HepG2 (cell line): ENCODE measurements around the gene FAM228B. TPM values are rescaled to one million over a fixed set of nuclear protein-coding genes. Genes with fewer than 3 reads are reported as not detected.

Experiments used
- ATAC-seq: fragments of 200-7000 bp; cut with Tn5 transposase; 3 replicates; pipeline ENCODE4 v1.9.1; 2020; ENCODE audit warnings: mild to moderate bottlenecking, moderate library complexity
- BruUV-seq: library from RNA; stranded (reverse); fragments of 400-500 nt; replicated peaks from 2 replicates; lab custom pipeline; 2021; lab: Mats Ljungman, UMichigan
- CTCF ChIA-PET: fragments of 300-600 bp; formaldehyde crosslinking; extraction: SDS; loops from one replicate; lab custom pipeline; 2021; ENCODE audit warnings: low total read pairs, inconsistent platforms, low intra/inter-chr PET ratio; lab: Yijun Ruan, JAX
- POLR2A ChIA-PET: fragments of 350-600 bp; sonication (Branson Sonifier 250); formaldehyde crosslinking; loops from one replicate; lab custom pipeline; 2020; ENCODE audit warnings: antibody characterized with exemption, inconsistent platforms; lab: Yijun Ruan, JAX
- DNase-seq: peaks from one replicate; pipeline ENCODE4 v3.0.0-alpha.2; 2015; ENCODE audit warnings: low spot score
- FAIRE-seq: peaks from 3 replicates; lab custom pipeline; 2011; peaks lifted over from hg19 to GRCh38; lab: Jason Lieb, UNC
- H2AFZ ChIP-seq: one replicate; pipeline ENCODE4 v1.6.1; 2011; ENCODE audit warnings: low read length, inconsistent platforms
- H3K27ac ChIP-seq: fragments of 300-600 bp; 3 replicates; pipeline ENCODE4 v1.8.0; 2011; ENCODE audit warnings: mixed run types, mild to moderate bottlenecking, mixed read lengths, low read length, inconsistent platforms; ENCODE audit not compliant: insufficient read depth; ENCODE audit errors: extremely low read length
- H3K27me3 ChIP-seq, 2 experiments: fragments of 200-600 bp in 1 of 2; 2 replicates in 1 of 2; 3 replicates in 1 of 2; pipeline versions ENCODE4 v1.6.0 to v1.8.0; 2011; ENCODE audit warnings: low read length in 2 of 2, mild to moderate bottlenecking in 2 of 2, moderate library complexity in 2 of 2, inconsistent platforms in 1 of 2; ENCODE audit not compliant: insufficient read depth in 2 of 2, control insufficient read depth in 1 of 2
- H3K36me3 ChIP-seq, 2 experiments: fragments of 200-600 bp in 1 of 2; replicated peaks in 1 of 2; 2 replicates in 1 of 2; 3 replicates in 1 of 2; pipeline versions ENCODE4 v1.5.1 to v1.8.0; 2011; ENCODE audit warnings: low read length in 2 of 2, inconsistent platforms in 1 of 2; ENCODE audit not compliant: insufficient read depth in 2 of 2, control insufficient read depth in 1 of 2
- H3K4me1 ChIP-seq: 2 replicates; pipeline ENCODE4 v1.5.1; 2012; ENCODE audit warnings: low read length, inconsistent platforms; ENCODE audit not compliant: insufficient read depth
- H3K4me2 ChIP-seq: 2 replicates; pipeline ENCODE4 v1.6.0; 2011; ENCODE audit warnings: low read depth, low read length, inconsistent platforms
- H3K4me3 ChIP-seq, 3 experiments: fragments of 200-600 bp in 1 of 3; sonication (generic), shearing (Covaris generic) in 1 of 3; replicated peaks in 1 of 3; 2 replicates each; pipeline ENCODE4 v1.5.1; 2011 to 2016; ENCODE audit warnings: low read length in 3 of 3, inconsistent platforms in 2 of 3, low read depth in 2 of 3, mild to moderate bottlenecking in 2 of 3, control low read depth in 1 of 3, mixed read lengths in 1 of 3; ENCODE audit not compliant: insufficient read depth in 1 of 3
- H3K79me2 ChIP-seq: one replicate; pipeline ENCODE4 v1.6.1; 2011; ENCODE audit warnings: low read length, inconsistent platforms; ENCODE audit not compliant: insufficient read depth
- H3K9ac ChIP-seq: 2 replicates; pipeline ENCODE4 v1.6.0; 2011; ENCODE audit warnings: mild to moderate bottlenecking, low read depth, low read length, inconsistent platforms; ENCODE audit not compliant: insufficient read depth
- H3K9me3 ChIP-seq: 2 replicates; pipeline ENCODE4 v1.5.1; 2012; ENCODE audit warnings: mild to moderate bottlenecking, low read length
- H4K20me1 ChIP-seq: 2 replicates; pipeline ENCODE4 v1.6.0; 2011; ENCODE audit warnings: inconsistent platforms, mild to moderate bottlenecking, low read length, moderate library complexity; ENCODE audit not compliant: insufficient read depth
- ATF7 ChIP-seq, 2 experiments: fragments of 450-650 bp in 1 of 2; sonication (generic) in 1 of 2; formaldehyde crosslinking in 1 of 2; IDR thresholded peaks; 2 replicates each; pipeline versions ENCODE4 v1.4.0 to v1.6.1; 2016 to 2020; ENCODE audit warnings: antibody characterized with exemption in 1 of 2, mild to moderate bottlenecking in 1 of 2, missing genetic modification reagents in 1 of 2
- ZNF232 ChIP-seq: sonication (generic); formaldehyde crosslinking; IDR thresholded peaks from 2 replicates; pipeline ENCODE4 v1.4.0; 2020; ENCODE audit warnings: missing genetic modification reagents, borderline replicate concordance
- ZNF317 ChIP-seq: sonication (generic); formaldehyde crosslinking; IDR thresholded peaks from 2 replicates; pipeline ENCODE4 v1.5.0; 2020; ENCODE audit warnings: mild to moderate bottlenecking, missing genetic modification reagents
- WGBS: methylation state at CpG from one replicate; pipeline ENCODE4 v1.1.6; 2017; ENCODE audit warnings: low lambda C conversion rate; 5-methylcytosine and 5-hydroxymethylcytosine counted together
- in situ Hi-C: cut with HindIII; loops from 2 replicates; pipeline ENCODE4 v1.10.0; 2017; ENCODE audit warnings: low pct_unique_long_range_greater_than_20kb; ENCODE audit not compliant: extremely low pct_ligation_motif_present
- intact Hi-C: fragments of 100-400 bp; cut with micrococcal nuclease; formaldehyde crosslinking; loops from one replicate; pipeline ENCODE4 v1.10.0; 2022; ENCODE audit not compliant: unreplicated experiment
- polyA plus RNA-seq, 8 experiments: library from polyadenylated mRNA; depleted of rRNA in 3 of 8; stranded (reverse) in 7 of 8; unstranded in 1 of 8; fragments of >200 nt; fragmentation: Illumina TruSeq in 4 of 8; extraction: Trizol in 4 of 8; gene quantifications; 2 replicates each; pipeline versions ENCODE4 v1.2.1 to v1.2.3, GENCODE V29; 2011 to 2016; ENCODE audit warnings: low read depth in 4 of 8, missing spikeins in 1 of 8, mixed read lengths in 1 of 8; ENCODE audit not compliant: insufficient read depth in 1 of 8
- total RNA-seq, 5 experiments: library from RNA; depleted of rRNA; stranded (reverse); fragments of >200 nt; fragmentation: Illumina TruSeq; extraction: Trizol; gene quantifications; 2 replicates each; pipeline ENCODE4 v1.2.3, GENCODE V29; 2016; ENCODE audit warnings: low read depth in 1 of 5
- TF ChIP-seq, protein P1 (sequence below): IDR thresholded peaks from 2 replicates; pipeline ENCODE4 v1.6.1; 2012; ENCODE audit warnings: inconsistent platforms
- TF ChIP-seq, protein P2 (sequence below): sonication (generic); formaldehyde crosslinking; IDR thresholded peaks from 2 replicates; pipeline ENCODE4 v1.4.0; 2020; ENCODE audit warnings: missing genetic modification reagents

Gene FAM228B
- total and polyA plus RNA-seq, 2 of the 13 experiments (the other 11 are each of a cell fraction or from before 2014, with no cell fraction given), result 0.79 to 1.1 TPM

DNA sequence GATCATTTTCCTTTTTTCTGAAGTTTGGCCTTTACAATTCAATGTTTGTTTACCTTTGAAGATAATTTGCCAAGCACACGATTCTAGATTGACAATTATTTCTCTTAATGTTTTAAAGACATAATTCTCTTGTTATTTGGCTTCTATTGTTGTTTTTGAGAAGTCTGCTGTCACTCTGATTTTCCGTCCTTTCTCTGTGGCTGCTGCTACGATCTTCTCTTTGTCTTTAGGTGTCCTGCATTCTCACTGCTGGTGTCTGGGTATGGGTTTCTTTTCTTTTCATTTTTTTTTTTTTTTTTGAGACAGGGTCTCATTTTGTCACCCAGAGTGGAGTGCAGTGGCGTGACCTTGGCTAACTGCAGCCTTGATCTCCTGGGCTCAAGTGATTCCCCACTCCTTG is 36.4 kb downstream of the FAM228B start:
- POLR2A ChIA-PET, result no interaction called here

More for the DNA sequence above, 36.4 kb downstream of the FAM228B start:
- H3K36me3 ChIP-seq, result no peaks in the 10 kb centered on the region
- TF ChIP-seq ATF7 (IDR thresholded peaks at IDR 0.05), result no peak
- no peak for TF ChIP-seq ATF7 (CRISPR knock-in tag; IDR thresholded peaks at IDR 0.05)
- TF ChIP-seq ZNF232 (CRISPR knock-in tag), result no peak
- TF ChIP-seq, protein P1, sequence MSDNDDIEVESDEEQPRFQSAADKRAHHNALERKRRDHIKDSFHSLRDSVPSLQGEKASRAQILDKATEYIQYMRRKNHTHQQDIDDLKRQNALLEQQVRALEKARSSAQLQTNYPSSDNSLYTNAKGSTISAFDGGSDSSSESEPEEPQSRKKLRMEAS, result no peak
- TF ChIP-seq, protein P2, sequence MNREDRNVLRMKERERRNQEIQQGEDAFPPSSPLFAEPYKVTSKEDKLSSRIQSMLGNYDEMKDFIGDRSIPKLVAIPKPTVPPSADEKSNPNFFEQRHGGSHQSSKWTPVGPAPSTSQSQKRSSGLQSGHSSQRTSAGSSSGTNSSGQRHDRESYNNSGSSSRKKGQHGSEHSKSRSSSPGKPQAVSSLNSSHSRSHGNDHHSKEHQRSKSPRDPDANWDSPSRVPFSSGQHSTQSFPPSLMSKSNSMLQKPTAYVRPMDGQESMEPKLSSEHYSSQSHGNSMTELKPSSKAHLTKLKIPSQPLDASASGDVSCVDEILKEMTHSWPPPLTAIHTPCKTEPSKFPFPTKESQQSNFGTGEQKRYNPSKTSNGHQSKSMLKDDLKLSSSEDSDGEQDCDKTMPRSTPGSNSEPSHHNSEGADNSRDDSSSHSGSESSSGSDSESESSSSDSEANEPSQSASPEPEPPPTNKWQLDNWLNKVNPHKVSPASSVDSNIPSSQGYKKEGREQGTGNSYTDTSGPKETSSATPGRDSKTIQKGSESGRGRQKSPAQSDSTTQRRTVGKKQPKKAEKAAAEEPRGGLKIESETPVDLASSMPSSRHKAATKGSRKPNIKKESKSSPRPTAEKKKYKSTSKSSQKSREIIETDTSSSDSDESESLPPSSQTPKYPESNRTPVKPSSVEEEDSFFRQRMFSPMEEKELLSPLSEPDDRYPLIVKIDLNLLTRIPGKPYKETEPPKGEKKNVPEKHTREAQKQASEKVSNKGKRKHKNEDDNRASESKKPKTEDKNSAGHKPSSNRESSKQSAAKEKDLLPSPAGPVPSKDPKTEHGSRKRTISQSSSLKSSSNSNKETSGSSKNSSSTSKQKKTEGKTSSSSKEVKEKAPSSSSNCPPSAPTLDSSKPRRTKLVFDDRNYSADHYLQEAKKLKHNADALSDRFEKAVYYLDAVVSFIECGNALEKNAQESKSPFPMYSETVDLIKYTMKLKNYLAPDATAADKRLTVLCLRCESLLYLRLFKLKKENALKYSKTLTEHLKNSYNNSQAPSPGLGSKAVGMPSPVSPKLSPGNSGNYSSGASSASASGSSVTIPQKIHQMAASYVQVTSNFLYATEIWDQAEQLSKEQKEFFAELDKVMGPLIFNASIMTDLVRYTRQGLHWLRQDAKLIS (CRISPR knock-in tag), result no peak
- TF ChIP-seq ZNF317 (CRISPR knock-in tag), result peak; percentile 65; the same call in 1 of the 2 replicates
- H3K4me2 ChIP-seq, result no peak overlapping the region
- peaks cover 26% of the 10 kb centered on the region for H3K4me1 ChIP-seq
- FAIRE-seq (no peak), DNase-seq (no peak), ATAC-seq (no peak)
- no peak overlapping the region for H3K4me3 ChIP-seq
- H4K20me1 ChIP-seq, result no peaks in the 10 kb centered on the region
- CTCF ChIA-PET, result no interaction called here
- BruUV-seq, result no TSS peak
- in situ Hi-C loops (loop anchor here (10.0 kb wide), 3 partner anchors 75 to 335 kb away; partner anchors contain the start of gene TP53I3), intact Hi-C loops (no loop called here)
- H3K27me3 ChIP-seq, result no peaks in the 10 kb centered on the region
- WGBS, result 57% methylated on average over 4 of the region's 4 CpGs
- H3K9ac ChIP-seq, result no peak overlapping the region
- H2AFZ ChIP-seq, result no peak overlapping the region
- no peaks in the 10 kb centered on the region for H3K9me3 ChIP-seq
- no peaks in the 10 kb centered on the region for H3K79me2 ChIP-seq
- no peak overlapping the region for H3K27ac ChIP-seq
